B cell (primary cell): ENCODE results near the gene DDHD1. TPM values are rescaled to one million over a fixed set of nuclear protein-coding genes. Genes with fewer than 3 reads are reported as not detected.
"Not testable (repeated sequence)": the region's sequence is repeated elsewhere in the genome, so short reads cannot be mapped to it uniquely, and the experiment has no call there.

ENCODE experiments used
- ATAC-seq: fragments of 200-7000 bp; cut with Tn5 transposase; one replicate; pipeline ENCODE4 v1.10.0; 2021; ENCODE audit warnings: low read depth, mild to moderate bottlenecking, moderate number of reproducible peaks, moderate library complexity
- CTCF ChIA-PET: fragments of 350-600 bp; sonication (Branson Sonifier 250); formaldehyde crosslinking; loops from one replicate; lab custom pipeline; 2021; ENCODE audit warnings: antibody characterized with exemption, inconsistent platforms; lab: Charles Lee
- POLR2A ChIA-PET: fragments of 350-600 bp; sonication (Branson Sonifier 250); formaldehyde crosslinking; loops from one replicate; lab custom pipeline; 2021; ENCODE audit warnings: antibody characterized with exemption; lab: Charles Lee
- DNase-seq: peaks from one replicate; pipeline ENCODE4 v3.0.0; 2013
- H2AFZ ChIP-seq: 2 replicates; pipeline ENCODE4 v1.6.1; 2012; ENCODE audit warnings: mild to moderate bottlenecking, low read depth, low read length; ENCODE audit not compliant: insufficient read depth, poor library complexity, severe bottlenecking
- H3K27ac ChIP-seq, 2 donors: 1 replicate in 1 of 2; 2 replicates in 1 of 2; pipeline ENCODE4 v1.5.1; 2012 to 2013; ENCODE audit warnings: low read length in 2 of 2, mild to moderate bottlenecking in 2 of 2, moderate library complexity in 1 of 2
- H3K27me3 ChIP-seq, 4 experiments: fragments of 200-600 bp in 1 of 4; sonication (generic) in 1 of 4; replicated peaks in 1 of 4; 1 replicate in 2 of 4; 2 replicates in 2 of 4; pipeline versions ENCODE4 v1.6.1 to v1.7.0; 2013 to 2016; ENCODE audit warnings: low read length in 3 of 4, mild to moderate bottlenecking in 2 of 4, mixed read lengths in 1 of 4, moderate library complexity in 1 of 4; ENCODE audit not compliant: insufficient read depth in 4 of 4, control insufficient read depth in 3 of 4; ENCODE audit errors: control extremely low read depth in 1 of 4
- H3K36me3 ChIP-seq, 2 experiments: replicated peaks in 1 of 2; 1 replicate in 1 of 2; 2 replicates in 1 of 2; pipeline versions ENCODE4 v1.6.1 to v1.7.1; 2013; ENCODE audit warnings: low read length in 1 of 2; ENCODE audit not compliant: insufficient read depth in 2 of 2, control insufficient read depth in 1 of 2; ENCODE audit errors: control extremely low read depth in 1 of 2, extremely low read depth in 1 of 2
- H3K4me1 ChIP-seq, 2 donors: fragments of 200-600 bp in 1 of 2; sonication (generic) in 1 of 2; 1 replicate in 1 of 2; 2 replicates in 1 of 2; pipeline versions ENCODE4 v1.5.1 to v1.6.1; 2013 to 2017; ENCODE audit warnings: low read length in 2 of 2; ENCODE audit not compliant: control insufficient read depth in 2 of 2, insufficient read depth in 2 of 2
- H3K4me2 ChIP-seq: replicated peaks from 2 replicates; pipeline ENCODE3; 2012; ENCODE audit warnings: mild to moderate bottlenecking, low read depth, low read length; ENCODE audit not compliant: poor library complexity, severe bottlenecking
- H3K4me3 ChIP-seq, 5 experiments: fragments of 200-600 bp in 1 of 5; sonication (generic) in 1 of 5; 1 replicate in 3 of 5; 2 replicates in 2 of 5; pipeline versions ENCODE4 v1.5.1 to v1.7.0; 2011 to 2016; ENCODE audit warnings: low read length in 4 of 5, mild to moderate bottlenecking in 4 of 5, low read depth in 2 of 5, control low read depth in 1 of 5, moderate library complexity in 1 of 5; ENCODE audit not compliant: insufficient read depth in 1 of 5; ENCODE audit errors: control extremely low read depth in 1 of 5, extremely low read depth in 1 of 5
- H3K79me2 ChIP-seq: fragments of 200-600 bp; sonication (generic); one replicate; pipeline ENCODE4 v1.6.0; 2016; ENCODE audit warnings: low read length; ENCODE audit not compliant: control insufficient read depth, insufficient read depth
- H3K9ac ChIP-seq: fragments of 200-600 bp; sonication (generic); 2 replicates; pipeline ENCODE4 v1.6.1; 2017; ENCODE audit warnings: mild to moderate bottlenecking, low read length, moderate library complexity
- H3K9me3 ChIP-seq, 3 donors: one replicate each; pipeline versions ENCODE4 v1.6.1 to v1.7.1; 2013; ENCODE audit warnings: low read length in 2 of 3; ENCODE audit not compliant: control insufficient read depth in 2 of 3, insufficient read depth in 1 of 3; ENCODE audit errors: control extremely low read depth in 1 of 3
- H4K20me1 ChIP-seq: 2 replicates; pipeline ENCODE4 v1.6.0; 2012; ENCODE audit warnings: mild to moderate bottlenecking, low read length; ENCODE audit not compliant: insufficient read depth, control insufficient read depth, poor library complexity, severe bottlenecking
- H3K27ac Mint-ChIP-seq: one replicate; pipeline ENCODE4 v1.8.0; 2021; ENCODE audit warnings: mixed read lengths
- H3K27me3 Mint-ChIP-seq: one replicate; pipeline ENCODE4 v1.8.0; 2021; ENCODE audit warnings: mixed read lengths
- H3K4me1 Mint-ChIP-seq: one replicate; pipeline ENCODE4 v1.8.0; 2021; ENCODE audit warnings: mixed read lengths
- H3K4me3 Mint-ChIP-seq: one replicate; pipeline ENCODE4 v1.8.0; 2021; ENCODE audit warnings: mixed read lengths
- H3K9me3 Mint-ChIP-seq: one replicate; pipeline ENCODE4 v1.8.0; 2022; ENCODE audit warnings: mixed read lengths; ENCODE audit not compliant: insufficient read depth
- CTCF ChIP-seq: fragments of 200-600 bp; IDR thresholded peaks from one replicate; pipeline ENCODE4 v1.8.0; 2022; ENCODE audit warnings: antibody characterized with exemption, mild to moderate bottlenecking
- EZH2 ChIP-seq: IDR thresholded peaks from 2 replicates; pipeline ENCODE4 v1.6.1; 2012; ENCODE audit warnings: borderline replicate concordance, low read depth, mild to moderate bottlenecking, moderate library complexity, low read length; ENCODE audit not compliant: insufficient read depth, poor library complexity, severe bottlenecking
- WGBS: methylation state at CpG from one replicate; pipeline ENCODE4 v1.1.5; 2013; ENCODE audit warnings: missing lambda C conversion rate; ENCODE audit not compliant: insufficient coverage; 5-methylcytosine and 5-hydroxymethylcytosine counted together
- intact Hi-C: fragments of 100-400 bp; cut with micrococcal nuclease; formaldehyde crosslinking; loops from one replicate; pipeline ENCODE4 v1.10.0; 2022
- polyA plus RNA-seq: library from polyadenylated mRNA; depleted of rRNA; stranded (reverse); fragments of >200 nt; gene quantifications from 2 replicates; pipeline ENCODE4 v1.2.3, GENCODE V29; 2012
- total RNA-seq, 2 donors: library from RNA; stranded (reverse); fragments of 120-200 nt in 1 of 2; gene quantifications; 1 replicate in 1 of 2; 2 replicates in 1 of 2; pipeline versions ENCODE4 v1.2.3 to v1.2.4, GENCODE V29; 2013 to 2022

DDHD1 gene
- total and polyA plus RNA-seq, 2 donors (not counting 1 experiment from before 2014, with no cell fraction given): 7.1 to 75.4 TPM

DNA sequence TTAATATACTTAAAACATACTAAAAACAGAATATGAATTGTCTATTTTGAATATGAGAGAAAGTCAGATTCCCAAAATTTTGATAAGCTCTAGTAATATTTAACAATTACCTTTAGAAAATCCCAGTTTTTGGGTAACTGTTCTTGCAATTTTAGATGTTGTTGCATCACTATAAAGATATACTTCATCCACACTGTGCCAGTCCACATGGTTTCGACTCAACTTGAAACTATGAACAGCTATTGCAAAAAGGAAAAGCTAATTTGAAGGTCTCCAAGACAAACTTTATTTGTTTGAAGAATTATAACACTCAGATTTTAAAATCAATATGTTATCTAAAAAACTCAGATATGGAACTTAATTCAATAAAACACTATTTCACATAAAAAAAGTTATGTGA lies 59.9 kb downstream of the DDHD1 start:
- ChIA-PET CTCF (interaction anchor here (0.6 kb wide), 1 partner anchor 67 kb away, joined by 3 read pairs; no protein-coding TSS in a partner anchor), POLR2A (no interaction called here)
- Histone ChIP-seq H3K4me1 (no peaks in the 10 kb centered on the region), H3K27me3 (no peaks in the 10 kb centered on the region), H3K4me2 (no peak overlapping the region), H4K20me1 (no peaks in the 10 kb centered on the region), H3K9me3 (no peaks in the 10 kb centered on the region), H2AFZ (no peak overlapping the region), H3K4me3 (no peak overlapping the region), H3K79me2 (no peaks in the 10 kb centered on the region), H3K27ac (no peak overlapping the region), H3K36me3 (peaks cover 2 to 7% of the 10 kb centered on the region in 2 experiments), H3K9ac (no peak overlapping the region)
- TF ChIP-seq EZH2: no peak
- TF ChIP-seq CTCF: no peak
- Mint-ChIP-seq H3K27me3 (no peaks in the 10 kb centered on the region), H3K4me1 (peaks cover 4% of the 10 kb centered on the region), H3K27ac (no peak overlapping the region), H3K9me3 (no peaks in the 10 kb centered on the region), H3K4me3 (no peak overlapping the region)
- DNase-seq: no peak
- intact Hi-C loops: no loop called here
- no CpG with 5 or more reads among the region's 1 CpG for WGBS
- ATAC-seq: no peak

DNA sequence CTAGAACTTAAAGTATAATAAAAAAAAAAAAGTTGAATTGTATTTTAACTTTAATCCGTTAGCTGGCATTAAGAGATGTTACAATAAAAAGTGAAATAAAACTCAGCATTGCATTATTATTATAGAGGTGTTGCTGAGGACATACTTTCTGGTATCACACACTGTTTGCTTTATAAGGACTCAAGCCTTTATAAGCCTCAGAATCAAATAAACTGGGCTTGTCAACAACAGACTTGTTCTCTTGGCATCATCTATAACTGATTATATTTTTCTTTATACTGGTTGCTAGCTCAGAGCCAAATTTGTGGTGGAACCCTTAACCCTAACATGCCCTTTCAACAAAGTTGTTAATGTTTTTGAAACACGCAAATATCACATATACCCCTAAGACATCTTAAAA lies 62.3 kb downstream of the DDHD1 start:
- CTCF ChIA-PET: interaction anchor here (0.5 kb wide), 1 partner anchor 1174 kb away, joined by 4 read pairs; no protein-coding TSS in a partner anchor
- intact Hi-C loops: no loop called here
- POLR2A ChIA-PET: no interaction called here
- H2AFZ ChIP-seq: no peak overlapping the region
- no peaks in the 10 kb centered on the region for H3K9me3 Mint-ChIP-seq
- no peak overlapping the region for H3K27ac Mint-ChIP-seq
- H3K4me1 ChIP-seq: no peaks in the 10 kb centered on the region
- H3K4me2 ChIP-seq: no peak overlapping the region
- no peak overlapping the region for H3K4me3 ChIP-seq
- DNase-seq: no peak
- H4K20me1 ChIP-seq: no peaks in the 10 kb centered on the region
- no peak overlapping the region for H3K9ac ChIP-seq
- H3K4me3 Mint-ChIP-seq: no peak overlapping the region
- no peaks in the 10 kb centered on the region for H3K9me3 ChIP-seq
- no peak for ATAC-seq
- no peaks in the 10 kb centered on the region for H3K79me2 ChIP-seq
- H3K27me3 Mint-ChIP-seq: no peaks in the 10 kb centered on the region
- no peak for TF ChIP-seq CTCF
- no peak for TF ChIP-seq EZH2
- no peaks in the 10 kb centered on the region for H3K27me3 ChIP-seq
- H3K27ac ChIP-seq: no peak overlapping the region
- peaks cover 4% of the 10 kb centered on the region for H3K4me1 Mint-ChIP-seq
- peaks cover 2 to 7% of the 10 kb centered on the region in 2 experiments for H3K36me3 ChIP-seq
- no CpG with 5 or more reads among the region's 2 CpGs for WGBS

DNA sequence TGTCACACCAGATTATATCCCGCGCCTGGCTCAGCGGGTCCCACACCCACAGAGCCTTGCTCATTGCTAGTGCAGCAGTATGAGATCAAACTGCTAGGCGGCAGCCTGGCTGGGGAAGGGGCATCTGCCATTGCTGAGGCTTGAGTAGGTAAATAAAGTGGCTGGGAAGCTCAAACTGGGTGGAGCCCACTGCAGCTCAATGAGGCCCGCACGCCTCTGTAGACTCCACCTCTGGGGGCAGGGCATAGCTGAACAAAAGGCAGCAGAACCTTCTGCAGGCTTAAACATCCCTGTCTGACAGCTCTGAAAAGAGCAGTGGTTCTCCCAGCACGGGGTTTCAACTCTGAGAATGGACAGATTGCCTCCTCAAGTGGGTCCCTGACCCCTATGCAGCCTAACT lies 68.2 kb downstream of the DDHD1 start:
- H3K27me3 Mint-ChIP-seq, H3K4me2 ChIP-seq, H3K9me3 Mint-ChIP-seq, H3K27me3 ChIP-seq, H3K36me3 ChIP-seq, H3K4me3 Mint-ChIP-seq, H2AFZ ChIP-seq, H3K4me1 ChIP-seq, CTCF ChIA-PET, intact Hi-C loops, H3K4me3 ChIP-seq, POLR2A ChIA-PET, ATAC-seq, H3K4me1 Mint-ChIP-seq, H3K27ac ChIP-seq, H3K79me2 ChIP-seq, H3K27ac Mint-ChIP-seq, H3K9me3 ChIP-seq, H4K20me1 ChIP-seq, DNase-seq, H3K9ac ChIP-seq: not testable (repeated sequence)
- WGBS: 97% methylated on average over 7 of the region's 7 CpGs
